ENCODE results near the gene MSMP.

MSMP gene

GRCh38 chr9:35754264-35754663 is at the start of gene MSMP:
MSMP (minus strand) TSS chr9:35754276; CDS start chr9:35754129, 147 bp downstream.
- DNase-seq = no peak
- no peak within 1 kb of the TSS for H3K27ac Mint-ChIP-seq
- no peak for ATAC-seq
- H3K27me3 Mint-ChIP-seq = no peaks in the 10 kb centered on the region
- peaks cover 43% of the 10 kb centered on the region for H3K4me1 Mint-ChIP-seq
- H3K9me3 Mint-ChIP-seq = no peaks in the 10 kb centered on the region
- H3K36me3 Mint-ChIP-seq (ENCODE audit: low read depth) = peaks cover 15% of the 10 kb centered on the region
- no peak within 1 kb of the TSS for H3K4me3 Mint-ChIP-seq

GRCh38 chr9:35801328-35802128 is 47.5 kb upstream of the MSMP start:
- no peak overlapping the region for H3K4me3 Mint-ChIP-seq
- H3K9me3 Mint-ChIP-seq = no peaks in the 10 kb centered on the region
- H3K36me3 Mint-ChIP-seq (ENCODE audit: low read depth) = peaks cover 1% of the 10 kb centered on the region
- no peak overlapping the region for H3K27ac Mint-ChIP-seq
- DNase-seq = no peak
- no peaks in the 10 kb centered on the region for H3K27me3 Mint-ChIP-seq
- peaks cover 17% of the 10 kb centered on the region for H3K4me1 Mint-ChIP-seq
- no peak for ATAC-seq

- H3K27me3 Mint-ChIP-seq = no peaks in the 10 kb centered on the region
- no peaks in the 10 kb centered on the region for H3K9me3 Mint-ChIP-seq
- DNase-seq = no peak
- peaks cover 1% of the 10 kb centered on the region for H3K36me3 Mint-ChIP-seq (ENCODE audit: low read depth)
- H3K27ac Mint-ChIP-seq = no peak overlapping the region
- no peak for ATAC-seq
- H3K4me1 Mint-ChIP-seq = peaks cover 17% of the 10 kb centered on the region
- H3K4me3 Mint-ChIP-seq = no peak overlapping the region
Measured at GRCh38 chr9:35800530-35800929, 46.5 kb upstream of the MSMP start.

- Mint-ChIP-seq H3K36me3 (ENCODE audit: low read depth) (peaks cover 1% of the 10 kb centered on the region), H3K27me3 (no peaks in the 10 kb centered on the region), H3K9me3 (no peaks in the 10 kb centered on the region), H3K27ac (peak overlapping the region; percentile 53), H3K4me3 (no peak overlapping the region), H3K4me1 (peaks cover 17% of the 10 kb centered on the region)
- DNase-seq (no peak), ATAC-seq (peak; percentile 98)
Measured at GRCh38 chr9:35798658-35799374, 44.7 kb upstream of the MSMP start.

- Mint-ChIP-seq H3K27me3 (no peaks in the 10 kb centered on the region), H3K4me3 (no peak overlapping the region), H3K9me3 (no peaks in the 10 kb centered on the region), H3K4me1 (peaks cover 17% of the 10 kb centered on the region), H3K27ac (no peak overlapping the region), H3K36me3 (ENCODE audit: low read depth) (peaks cover 3% of the 10 kb centered on the region)
- no peak for ATAC-seq
- no peak for DNase-seq
Measured at GRCh38 chr9:35797311-35798109, 43.4 kb upstream of the MSMP start.

GRCh38 chr9:35795695-35796094 is 41.6 kb upstream of the MSMP start:
- H3K36me3 Mint-ChIP-seq (ENCODE audit: low read depth) = peaks cover 2% of the 10 kb centered on the region
- ATAC-seq = no peak
- H3K9me3 Mint-ChIP-seq = no peaks in the 10 kb centered on the region
- H3K27me3 Mint-ChIP-seq = no peaks in the 10 kb centered on the region
- peaks cover 17% of the 10 kb centered on the region for H3K4me1 Mint-ChIP-seq
- no peak overlapping the region for H3K27ac Mint-ChIP-seq
- no peak for DNase-seq
- no peak overlapping the region for H3K4me3 Mint-ChIP-seq

- DNase-seq = no peak
Measured at GRCh38 chr9:35793461-35793860, 39.4 kb upstream of the MSMP start.

GRCh38 chr9:35792826-35793225 is 38.8 kb upstream of the MSMP start:
- peaks cover 7% of the 10 kb centered on the region for H3K4me1 Mint-ChIP-seq
- H3K4me3 Mint-ChIP-seq = no peak overlapping the region
- ATAC-seq (no peak), DNase-seq (no peak)
- no peak overlapping the region for H3K27ac Mint-ChIP-seq
- H3K36me3 Mint-ChIP-seq (ENCODE audit: low read depth) = peaks cover 4% of the 10 kb centered on the region
- no peaks in the 10 kb centered on the region for H3K9me3 Mint-ChIP-seq
- no peaks in the 10 kb centered on the region for H3K27me3 Mint-ChIP-seq

More at GRCh38 chr9:35793461-35793860, 39.4 kb upstream of the MSMP start:
- H3K27me3 Mint-ChIP-seq = no peaks in the 10 kb centered on the region
- no peaks in the 10 kb centered on the region for H3K9me3 Mint-ChIP-seq
- no peak overlapping the region for H3K4me3 Mint-ChIP-seq
- no peak for ATAC-seq
- no peak overlapping the region for H3K27ac Mint-ChIP-seq
- H3K36me3 Mint-ChIP-seq (ENCODE audit: low read depth) = peaks cover 4% of the 10 kb centered on the region
- H3K4me1 Mint-ChIP-seq = peaks cover 11% of the 10 kb centered on the region

- no peaks in the 10 kb centered on the region for H3K27me3 Mint-ChIP-seq
- DNase-seq (no peak), ATAC-seq (no peak)
- H3K27ac Mint-ChIP-seq = no peak overlapping the region
- peaks cover 4% of the 10 kb centered on the region for H3K36me3 Mint-ChIP-seq (ENCODE audit: low read depth)
- peaks cover 3% of the 10 kb centered on the region for H3K4me1 Mint-ChIP-seq
- H3K9me3 Mint-ChIP-seq = no peaks in the 10 kb centered on the region
- no peak overlapping the region for H3K4me3 Mint-ChIP-seq
Measured at GRCh38 chr9:35792024-35792813, 38.1 kb upstream of the MSMP start.

- Mint-ChIP-seq H3K27ac (no peak within 1 kb of the TSS), H3K9me3 (no peaks in the 10 kb centered on the region), H3K36me3 (ENCODE audit: low read depth) (peaks cover 6% of the 10 kb centered on the region), H3K4me1 (no peaks in the 10 kb centered on the region), H3K27me3 (no peaks in the 10 kb centered on the region), H3K4me3 (no peak within 1 kb of the TSS)
- DNase-seq (no peak), ATAC-seq (no peak)
Measured at GRCh38 chr9:35791297-35791921, 37.3 kb upstream of the MSMP start, which contains the start of gene NPR2. NPR2 (plus strand) TSS chr9:35791591; CDS start chr9:35792409, 818 bp downstream.

GRCh38 chr9:35790385-35791296 is 36.6 kb upstream of the MSMP start:
- peak; percentile 81 for ATAC-seq
- H3K4me3 Mint-ChIP-seq = no peak overlapping the region
- DNase-seq = peak; percentile 50

GRCh38 chr9:35790025-35790384 is 35.9 kb upstream of the MSMP start:
- peaks cover 10% of the 10 kb centered on the region for H3K36me3 Mint-ChIP-seq (ENCODE audit: low read depth)
- no peaks in the 10 kb centered on the region for H3K27me3 Mint-ChIP-seq
- no peak overlapping the region for H3K27ac Mint-ChIP-seq
- no peak for ATAC-seq
- no peaks in the 10 kb centered on the region for H3K4me1 Mint-ChIP-seq
- H3K4me3 Mint-ChIP-seq = no peak overlapping the region
- H3K9me3 Mint-ChIP-seq = no peaks in the 10 kb centered on the region
- DNase-seq = no peak

More at GRCh38 chr9:35790385-35791296, 36.6 kb upstream of the MSMP start:
- H3K36me3 Mint-ChIP-seq (ENCODE audit: low read depth) = peaks cover 9% of the 10 kb centered on the region
- H3K27ac Mint-ChIP-seq = no peak overlapping the region
- H3K9me3 Mint-ChIP-seq = no peaks in the 10 kb centered on the region
- H3K27me3 Mint-ChIP-seq = no peaks in the 10 kb centered on the region
- H3K4me1 Mint-ChIP-seq = no peaks in the 10 kb centered on the region

- Mint-ChIP-seq H3K4me3 (no peak overlapping the region), H3K9me3 (no peaks in the 10 kb centered on the region), H3K27me3 (no peaks in the 10 kb centered on the region), H3K36me3 (ENCODE audit: low read depth) (peaks cover 13% of the 10 kb centered on the region), H3K4me1 (no peaks in the 10 kb centered on the region), H3K27ac (no peak overlapping the region)
- no peak for DNase-seq
- no peak for ATAC-seq
Measured at GRCh38 chr9:35789541-35789940, 35.5 kb upstream of the MSMP start.
